Measurements from ENCODE around the gene CDK2. TPM values are rescaled to one million over a fixed set of nuclear protein-coding genes. Genes with fewer than 3 reads are reported as not detected.

Gene CDK2
- total RNA-seq, 1 donor from 2014 or later, result 5.3 TPM

- peak; percentile 68 to 80 for DNase-seq (ENCODE audit: low spot score in 2 of 2)
- no peak for FAIRE-seq
Observed at GRCh38 chr12:56007564-56008559, 41.2 kb downstream of the CDK2 start.

GRCh38 chr12:56010111-56010570, 43.5 kb downstream of the CDK2 start:
- FAIRE-seq, result no peak
- no peak for DNase-seq (ENCODE audit: low spot score in 2 of 2)

- DNase-seq (ENCODE audit: low spot score in 2 of 2) (no peak), FAIRE-seq (no peak)
Observed at GRCh38 chr12:56011509-56012090, 45.0 kb downstream of the CDK2 start.

- FAIRE-seq, result no peak
- no peak for DNase-seq (ENCODE audit: low spot score in 2 of 2)
Observed at GRCh38 chr12:56013482-56013881, 46.9 kb downstream of the CDK2 start.

- DNase-seq (ENCODE audit: low spot score in 2 of 2), result no peak
- no peak for FAIRE-seq
Observed at GRCh38 chr12:56014205-56014604, 47.6 kb downstream of the CDK2 start.

- DNase-seq (ENCODE audit: low spot score in 2 of 2), result no peak
- no peak for FAIRE-seq
Observed at GRCh38 chr12:56017181-56017580, 50.6 kb downstream of the CDK2 start.

- no peak for FAIRE-seq
- no peak for DNase-seq (ENCODE audit: low spot score in 2 of 2)
Observed at GRCh38 chr12:56018356-56018755, 51.7 kb downstream of the CDK2 start.

GRCh38 chr12:56020423-56021184, 54.0 kb downstream of the CDK2 start, which contains the start of gene IKZF4:
TSS of gene IKZF4 (plus strand) at chr12:56021043. CDS start at chr12:56021494, 451 bp downstream.
- FAIRE-seq (no peak), DNase-seq (ENCODE audit: low spot score in 2 of 2) (peak in 1 of 2 donors; percentile 31)

- DNase-seq (ENCODE audit: low spot score in 2 of 2), result no peak
- no peak for FAIRE-seq
Observed at GRCh38 chr12:56021889-56022497, 55.4 kb downstream of the CDK2 start.

Other genes starting within 250 kb of the CDK2 start
- gene RDH5, start 246.4 kb upstream of the CDK2 start, total RNA-seq, result 4.5 TPM
- gene CD63, start 237.8 kb upstream of the CDK2 start, total RNA-seq, result 227 TPM
- 6.1 TPM for gene GDF11, start 223.7 kb upstream of the CDK2 start, total RNA-seq
- gene SARNP, start 149.1 kb upstream of the CDK2 start, total RNA-seq, result 66.4 TPM
- gene ORMDL2, start 148.8 kb upstream of the CDK2 start, total RNA-seq, result 4.5 TPM
- gene DNAJC14, start 137.2 kb upstream of the CDK2 start, total RNA-seq, result 42.0 TPM
- not detected for gene MMP19, start 123.9 kb upstream of the CDK2 start, total RNA-seq
- gene PYM1, start 38.9 kb upstream of the CDK2 start, total RNA-seq, result 22.4 TPM
- 7.7 TPM for gene DGKA, start 35.7 kb upstream of the CDK2 start, total RNA-seq
- not detected for gene PMEL, start 788 bp upstream of the CDK2 start, total RNA-seq
- 33.0 TPM for gene RAB5B, start 7.2 kb downstream of the CDK2 start, total RNA-seq
- 8.2 TPM for gene SUOX, start 30.4 kb downstream of the CDK2 start, total RNA-seq
- 1.6 TPM for gene IKZF4, start 54.2 kb downstream of the CDK2 start, total RNA-seq
- 15.5 TPM for gene RPS26, start 75.1 kb downstream of the CDK2 start, total RNA-seq
- gene ERBB3, start 113.3 kb downstream of the CDK2 start, total RNA-seq, result 2.0 TPM
- 74.6 TPM for gene PA2G4, start 137.7 kb downstream of the CDK2 start, total RNA-seq
- gene RPL41, start 149.8 kb downstream of the CDK2 start, total RNA-seq, result 1,399 TPM
- 8.2 TPM for gene ZC3H10, start 151.4 kb downstream of the CDK2 start, total RNA-seq
- 26.5 TPM for gene ESYT1, start 161.4 kb downstream of the CDK2 start, total RNA-seq
- 123 TPM for gene MYL6B, start 185.8 kb downstream of the CDK2 start, total RNA-seq
- 511 TPM for gene MYL6, start 191.5 kb downstream of the CDK2 start, total RNA-seq
- 93.3 TPM for gene SMARCC2, start 222.7 kb downstream of the CDK2 start, total RNA-seq

Measured in frontal cortex (tissue), 4 donors.